Caco-2 (cell line): ENCODE measurements around the gene AUTS2. TPM values are rescaled to one million over a fixed set of nuclear protein-coding genes. Genes with fewer than 3 reads are reported as not detected.

Experiments used
- BruUV-seq: library from RNA; stranded (reverse); fragments of 400-500 nt; replicated peaks from 2 replicates; lab custom pipeline; 2021; lab: Mats Ljungman, UMichigan
- CTCF ChIA-PET: fragments of 300-600 bp; sonication (Branson Sonifier 250); formaldehyde crosslinking; loops from one replicate; lab custom pipeline; 2022; ENCODE audit warnings: antibody characterized with exemption; lab: Charles Lee
- POLR2A ChIA-PET: fragments of 300-600 bp; sonication (Branson Sonifier 250); formaldehyde crosslinking; loops from one replicate; lab custom pipeline; 2022; ENCODE audit warnings: antibody characterized with exemption; lab: Charles Lee
- DNase-seq, 2 experiments: peaks; one replicate each; pipeline versions ENCODE4 v3.0.0 to v3.0.0-alpha.2; 2020 to 2022
- H3K27me3 ChIP-seq: replicated peaks from 2 replicates; pipeline ENCODE4 v1.6.0; 2011; ENCODE audit warnings: low read length; ENCODE audit not compliant: control insufficient read depth, insufficient read depth
- H3K36me3 ChIP-seq: 2 replicates; pipeline ENCODE4 v1.5.1; 2011; ENCODE audit warnings: low read length; ENCODE audit not compliant: control insufficient read depth, insufficient read depth
- H3K4me1 ChIP-seq: fragments of 250-450 bp; sonication (Bioruptor Pico); 2 replicates; pipeline ENCODE4 v1.5.1; 2020; ENCODE audit warnings: mild to moderate bottlenecking
- H3K4me3 ChIP-seq: 2 replicates; pipeline ENCODE4 v1.5.1; 2011; ENCODE audit warnings: low read depth, mild to moderate bottlenecking, control low read depth, low read length
- H3K9me3 ChIP-seq: fragments of 250-450 bp; sonication (Bioruptor Pico); 2 replicates; pipeline ENCODE4 v1.5.1; 2020; ENCODE audit warnings: mild to moderate bottlenecking, moderate library complexity
- H3K27ac Mint-ChIP-seq: one replicate; pipeline ENCODE4 v1.8.0; 2022; ENCODE audit warnings: mixed read lengths; ENCODE audit not compliant: unreplicated experiment
- H3K27me3 Mint-ChIP-seq: one replicate; pipeline ENCODE4 v1.8.0; 2022; ENCODE audit warnings: mixed read lengths; ENCODE audit not compliant: insufficient read depth, unreplicated experiment
- H3K36me3 Mint-ChIP-seq: one replicate; pipeline ENCODE4 v1.8.0; 2022; ENCODE audit warnings: mild to moderate bottlenecking, mixed read lengths; ENCODE audit not compliant: insufficient read depth, unreplicated experiment
- H3K4me1 Mint-ChIP-seq: one replicate; pipeline ENCODE4 v1.8.0; 2022; ENCODE audit warnings: low read depth, mixed read lengths; ENCODE audit not compliant: unreplicated experiment
- H3K4me3 Mint-ChIP-seq: one replicate; pipeline ENCODE4 v1.8.0; 2022; ENCODE audit warnings: mild to moderate bottlenecking, moderate library complexity, mixed read lengths; ENCODE audit not compliant: unreplicated experiment
- H3K9me3 Mint-ChIP-seq: one replicate; pipeline ENCODE4 v1.8.0; 2022; ENCODE audit warnings: mixed read lengths; ENCODE audit not compliant: unreplicated experiment
- intact Hi-C: fragments of 100-400 bp; cut with micrococcal nuclease; formaldehyde crosslinking; loops from one replicate; pipeline ENCODE4 v1.10.0; 2022; ENCODE audit not compliant: unreplicated experiment
- total RNA-seq: library from RNA; stranded (reverse); gene quantifications from 2 replicates; pipeline ENCODE4 v1.2.3, GENCODE V29; 2022
- TF ChIP-seq, protein P1 (sequence below), 2 experiments: fragments of 200-600 bp in 1 of 2; IDR thresholded peaks; 1 replicate in 1 of 2; 2 replicates in 1 of 2; pipeline versions ENCODE4 v1.5.1 to v1.8.0; 2011 to 2022; ENCODE audit warnings: antibody characterized with exemption in 1 of 2, control low read depth in 1 of 2, inconsistent platforms in 1 of 2, low read depth in 1 of 2, low read length in 1 of 2, mild to moderate bottlenecking in 1 of 2, moderate library complexity in 1 of 2; ENCODE audit not compliant: insufficient read depth in 1 of 2, severe bottlenecking in 1 of 2, unreplicated experiment in 1 of 2

The AUTS2 gene
- total RNA-seq, 1 experiment from 2014 or later = 37.1 TPM

GRCh38 chr7:70788276-70788675 is 1190.0 kb downstream of the AUTS2 start:
- TF ChIP-seq, protein P1, sequence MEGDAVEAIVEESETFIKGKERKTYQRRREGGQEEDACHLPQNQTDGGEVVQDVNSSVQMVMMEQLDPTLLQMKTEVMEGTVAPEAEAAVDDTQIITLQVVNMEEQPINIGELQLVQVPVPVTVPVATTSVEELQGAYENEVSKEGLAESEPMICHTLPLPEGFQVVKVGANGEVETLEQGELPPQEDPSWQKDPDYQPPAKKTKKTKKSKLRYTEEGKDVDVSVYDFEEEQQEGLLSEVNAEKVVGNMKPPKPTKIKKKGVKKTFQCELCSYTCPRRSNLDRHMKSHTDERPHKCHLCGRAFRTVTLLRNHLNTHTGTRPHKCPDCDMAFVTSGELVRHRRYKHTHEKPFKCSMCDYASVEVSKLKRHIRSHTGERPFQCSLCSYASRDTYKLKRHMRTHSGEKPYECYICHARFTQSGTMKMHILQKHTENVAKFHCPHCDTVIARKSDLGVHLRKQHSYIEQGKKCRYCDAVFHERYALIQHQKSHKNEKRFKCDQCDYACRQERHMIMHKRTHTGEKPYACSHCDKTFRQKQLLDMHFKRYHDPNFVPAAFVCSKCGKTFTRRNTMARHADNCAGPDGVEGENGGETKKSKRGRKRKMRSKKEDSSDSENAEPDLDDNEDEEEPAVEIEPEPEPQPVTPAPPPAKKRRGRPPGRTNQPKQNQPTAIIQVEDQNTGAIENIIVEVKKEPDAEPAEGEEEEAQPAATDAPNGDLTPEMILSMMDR (IDR thresholded peaks at IDR 0.05; ENCODE audit: insufficient read depth in 1 of 2, low read depth in 1 of 2, low read length in 1 of 2, severe bottlenecking in 1 of 2, unreplicated experiment in 1 of 2) = no peak
- no TSS peak for BruUV-seq
- Mint-ChIP-seq H3K9me3 (peaks cover 10% of the 10 kb centered on the region), H3K36me3 (peaks cover 79% of the 10 kb centered on the region), H3K27ac (peak overlapping the region; percentile 31), H3K27me3 (no peaks in the 10 kb centered on the region), H3K4me1 (peaks cover 13% of the 10 kb centered on the region), H3K4me3 (no peak overlapping the region)
- POLR2A ChIA-PET = no interaction called here
- no peak overlapping the region for H3K4me3 ChIP-seq
- intact Hi-C loops = no loop called here
- H3K27me3 ChIP-seq = no peaks in the 10 kb centered on the region
- DNase-seq = peak; percentile 37 to 63
- H3K9me3 ChIP-seq = no peaks in the 10 kb centered on the region
- H3K4me1 ChIP-seq = no peaks in the 10 kb centered on the region
- H3K36me3 ChIP-seq = peaks cover 7% of the 10 kb centered on the region
- CTCF ChIA-PET = no interaction called here

GRCh38 chr7:70789481-70790214 is 1191.4 kb downstream of the AUTS2 start:
- no peak overlapping the region for H3K27ac Mint-ChIP-seq
- Histone ChIP-seq H3K9me3 (no peaks in the 10 kb centered on the region), H3K4me1 (no peaks in the 10 kb centered on the region), H3K36me3 (peaks cover 7% of the 10 kb centered on the region), H3K27me3 (no peaks in the 10 kb centered on the region), H3K4me3 (no peak overlapping the region)
- H3K4me1 Mint-ChIP-seq = peaks cover 13% of the 10 kb centered on the region
- H3K36me3 Mint-ChIP-seq = peaks cover 71% of the 10 kb centered on the region
- H3K9me3 Mint-ChIP-seq = peaks cover 10% of the 10 kb centered on the region
- TF ChIP-seq, protein P1 (IDR thresholded peaks at IDR 0.05; ENCODE audit: insufficient read depth in 1 of 2, low read depth in 1 of 2, low read length in 1 of 2, severe bottlenecking in 1 of 2, unreplicated experiment in 1 of 2) = no peak
- H3K27me3 Mint-ChIP-seq = no peaks in the 10 kb centered on the region
- DNase-seq = no peak
- no peak overlapping the region for H3K4me3 Mint-ChIP-seq
- POLR2A ChIA-PET = no interaction called here
- CTCF ChIA-PET = no interaction called here
- BruUV-seq = no TSS peak
- intact Hi-C loops = no loop called here

DNA sequence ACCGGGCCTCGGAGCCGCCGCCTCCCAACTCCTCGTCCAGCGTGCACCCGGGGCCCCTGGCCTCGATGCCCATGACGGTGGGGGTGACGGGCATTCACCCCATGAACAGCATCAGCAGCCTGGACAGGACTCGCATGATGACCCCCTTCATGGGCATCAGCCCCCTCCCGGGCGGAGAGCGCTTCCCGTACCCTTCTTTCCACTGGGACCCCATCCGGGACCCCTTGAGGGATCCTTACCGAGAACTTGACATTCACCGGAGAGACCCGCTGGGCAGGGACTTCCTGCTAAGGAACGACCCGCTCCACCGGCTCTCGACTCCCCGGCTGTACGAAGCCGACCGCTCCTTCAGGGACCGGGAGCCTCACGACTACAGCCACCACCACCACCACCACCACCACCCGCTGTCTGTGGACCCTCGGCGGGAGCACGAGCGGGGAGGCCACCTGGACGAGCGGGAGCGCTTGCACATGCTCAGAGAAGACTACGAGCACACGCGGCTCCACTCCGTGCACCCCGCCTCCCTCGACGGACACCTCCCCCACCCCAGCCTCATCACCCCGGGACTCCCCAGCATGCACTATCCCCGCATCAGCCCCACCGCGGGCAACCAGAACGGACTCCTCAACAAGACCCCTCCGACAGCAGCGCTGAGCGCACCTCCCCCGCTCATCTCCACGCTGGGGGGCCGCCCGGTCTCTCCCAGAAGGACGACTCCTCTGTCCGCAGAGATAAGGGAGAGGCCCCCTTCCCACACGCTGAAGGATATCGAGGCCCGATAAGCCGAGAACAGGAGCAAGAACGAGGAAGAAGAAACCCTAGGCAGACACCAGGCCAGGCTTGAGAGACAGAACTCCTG is 1192.2 kb downstream of the AUTS2 start:
- peaks cover 64% of the 10 kb centered on the region for H3K36me3 Mint-ChIP-seq
- intact Hi-C loops = no loop called here
- no peak overlapping the region for H3K27ac Mint-ChIP-seq
- POLR2A ChIA-PET = no interaction called here
- TF ChIP-seq, protein P1 (IDR thresholded peaks at IDR 0.05; ENCODE audit: insufficient read depth in 1 of 2, low read depth in 1 of 2, low read length in 1 of 2, severe bottlenecking in 1 of 2, unreplicated experiment in 1 of 2) = no peak
- no peak overlapping the region for H3K4me3 ChIP-seq
- H3K9me3 ChIP-seq = no peaks in the 10 kb centered on the region
- H3K27me3 ChIP-seq = no peaks in the 10 kb centered on the region
- H3K27me3 Mint-ChIP-seq = no peaks in the 10 kb centered on the region
- H3K9me3 Mint-ChIP-seq = peaks cover 10% of the 10 kb centered on the region
- H3K4me1 ChIP-seq = no peaks in the 10 kb centered on the region
- CTCF ChIA-PET = no interaction called here
- BruUV-seq = no TSS peak
- peaks cover 3% of the 10 kb centered on the region; the same call in 1 of the 2 replicates for H3K36me3 ChIP-seq
- no peak overlapping the region for H3K4me3 Mint-ChIP-seq
- no peak for DNase-seq
- peaks cover 13% of the 10 kb centered on the region for H3K4me1 Mint-ChIP-seq
